HG02870 (cell line): ENCODE data around the gene RNF103.
"Not testable (repeated sequence)": the region's sequence is repeated elsewhere in the genome, so short reads cannot be mapped to it uniquely, and the experiment has no call there.

Source experiments
- ATAC-seq: cut with Tn5 transposase; IDR thresholded peaks from one replicate; pipeline ENCODE4 v1.9.1; 2021; ENCODE audit warnings: mild to moderate bottlenecking, moderate library complexity; ENCODE audit not compliant: unreplicated experiment

RNF103 gene

GRCh38 chr2:86623494-86624266, at the start of gene RNF103:
TSS of gene RNF103 (minus strand) at chr2:86623865. CDS start at chr2:86622886, 979 bp downstream.
- ATAC-seq: peak; percentile 75

GRCh38 chr2:86673011-86673410, 49.3 kb upstream of the RNF103 start:
- ATAC-seq: no peak

GRCh38 chr2:86672027-86672545, 48.4 kb upstream of the RNF103 start:
- no peak for ATAC-seq

- ATAC-seq: no peak
These were observed 47.8 kb upstream of the RNF103 start for GRCh38 chr2:86671337-86671981.

GRCh38 chr2:86669323-86669722, 45.7 kb upstream of the RNF103 start:
- ATAC-seq: not testable (repeated sequence)

GRCh38 chr2:86661333-86661732, 37.7 kb upstream of the RNF103 start:
- ATAC-seq: no peak

GRCh38 chr2:86650188-86650587, 26.5 kb upstream of the RNF103 start:
- no peak for ATAC-seq

GRCh38 chr2:86649119-86649947, 25.7 kb upstream of the RNF103 start:
- no peak for ATAC-seq

GRCh38 chr2:86648681-86649080, 25.0 kb upstream of the RNF103 start:
- ATAC-seq: no peak

- no peak for ATAC-seq
These were observed 23.2 kb upstream of the RNF103 start for GRCh38 chr2:86646865-86647264.

GRCh38 chr2:86646329-86646728, 22.7 kb upstream of the RNF103 start:
- ATAC-seq: no peak

- ATAC-seq: no peak
These were observed 22.1 kb upstream of the RNF103 start for GRCh38 chr2:86645752-86646151.

GRCh38 chr2:86638712-86639111, 15.0 kb upstream of the RNF103 start:
- no peak for ATAC-seq

GRCh38 chr2:86636842-86637241, 13.2 kb upstream of the RNF103 start:
- ATAC-seq: no peak

- ATAC-seq: no peak
These were observed 10.7 kb upstream of the RNF103 start for GRCh38 chr2:86634352-86634751.

- no peak for ATAC-seq
These were observed 9.5 kb upstream of the RNF103 start for GRCh38 chr2:86633155-86633651.

GRCh38 chr2:86632672-86633071, 9.0 kb upstream of the RNF103 start:
- ATAC-seq: no peak

GRCh38 chr2:86631846-86632485, 8.3 kb upstream of the RNF103 start:
- no peak for ATAC-seq

GRCh38 chr2:86628091-86628522, 4.4 kb upstream of the RNF103 start:
- no peak for ATAC-seq

GRCh38 chr2:86627550-86627949, 3.9 kb upstream of the RNF103 start:
- ATAC-seq: no peak

GRCh38 chr2:86625096-86625495, 1.4 kb upstream of the RNF103 start:
- ATAC-seq: no peak
